ENCODE data around the gene KIAA0232.
"Not testable (repeated sequence)": the region's sequence is repeated elsewhere in the genome, so short reads cannot be mapped to it uniquely, and the experiment has no call there.

The KIAA0232 gene

DNA sequence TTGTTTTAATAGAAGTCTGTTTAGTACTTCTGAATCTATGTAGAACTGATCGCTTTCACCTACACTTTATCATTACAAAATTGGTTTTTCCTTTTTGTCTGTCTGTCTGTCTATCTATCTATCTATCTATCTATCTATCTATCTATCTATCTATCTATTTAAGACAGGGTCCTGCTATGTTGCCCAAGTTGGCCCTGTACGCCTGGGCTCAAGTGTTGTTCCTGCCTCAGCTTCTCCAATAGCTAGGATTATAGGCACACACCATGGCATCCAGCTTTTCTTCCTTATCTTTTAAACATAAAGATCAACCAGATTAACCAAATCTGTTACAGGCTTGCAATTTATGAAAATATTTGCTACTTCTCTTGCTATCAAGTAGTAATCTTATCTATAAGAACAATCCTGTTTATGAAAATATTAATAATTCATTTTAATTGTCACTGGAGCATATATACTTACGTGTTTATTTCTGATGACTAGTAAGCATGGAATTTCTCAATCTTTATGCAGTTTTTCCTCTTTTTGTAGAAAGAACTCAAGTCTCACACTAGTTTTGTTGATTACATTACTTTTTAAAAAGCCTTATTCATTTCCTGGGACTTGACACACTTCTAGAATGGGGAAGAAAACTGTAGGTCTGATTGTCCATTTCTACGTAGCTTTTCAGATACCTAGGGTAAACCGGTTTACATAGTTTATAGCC, 24.5 kb downstream of the KIAA0232 start:
- no peak for DNase-seq (ENCODE audit: extremely low read depth in 1 of 2, low read depth in 1 of 2)

DNA sequence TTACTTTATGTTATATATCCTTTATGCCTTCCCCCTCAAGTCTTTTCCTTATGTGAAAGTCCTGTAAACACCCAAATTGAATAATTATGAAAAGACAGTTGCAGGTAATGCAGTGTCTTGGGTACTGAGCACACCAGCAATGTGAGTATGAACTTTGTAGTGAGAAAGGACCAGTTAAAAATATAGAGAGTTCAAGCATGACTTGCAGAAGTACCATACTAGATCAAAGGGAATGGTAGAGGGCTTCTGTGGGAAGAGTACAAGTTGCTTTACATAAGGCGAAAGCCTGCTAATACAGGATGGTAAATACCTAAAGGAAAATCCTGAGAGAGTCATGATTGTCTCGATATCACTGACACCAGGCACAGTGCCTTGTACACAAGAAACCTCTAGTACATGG, 25.7 kb downstream of the KIAA0232 start:
- no peak for DNase-seq (ENCODE audit: extremely low read depth in 1 of 2, low read depth in 1 of 2)

DNA sequence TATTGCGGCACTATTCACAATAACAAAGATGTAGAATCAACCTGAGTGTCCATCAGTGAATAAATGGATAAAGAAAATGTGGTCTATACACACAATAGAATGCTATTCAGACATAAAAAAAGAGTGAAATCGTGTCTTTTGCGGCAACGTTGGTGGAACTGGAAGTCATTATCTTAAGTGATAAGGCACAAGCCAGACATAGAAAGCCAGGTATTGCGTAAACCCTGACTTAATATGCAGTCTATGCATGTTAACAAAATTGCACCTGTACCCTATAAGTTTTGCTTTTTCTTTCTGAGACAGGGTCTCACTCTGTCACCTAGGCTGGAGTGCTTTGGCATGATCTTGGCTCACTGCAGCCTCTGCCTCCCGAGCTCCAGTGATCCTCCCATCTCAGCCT, 28.6 kb downstream of the KIAA0232 start:
- no peak for DNase-seq (ENCODE audit: extremely low read depth in 1 of 2, low read depth in 1 of 2)

DNA sequence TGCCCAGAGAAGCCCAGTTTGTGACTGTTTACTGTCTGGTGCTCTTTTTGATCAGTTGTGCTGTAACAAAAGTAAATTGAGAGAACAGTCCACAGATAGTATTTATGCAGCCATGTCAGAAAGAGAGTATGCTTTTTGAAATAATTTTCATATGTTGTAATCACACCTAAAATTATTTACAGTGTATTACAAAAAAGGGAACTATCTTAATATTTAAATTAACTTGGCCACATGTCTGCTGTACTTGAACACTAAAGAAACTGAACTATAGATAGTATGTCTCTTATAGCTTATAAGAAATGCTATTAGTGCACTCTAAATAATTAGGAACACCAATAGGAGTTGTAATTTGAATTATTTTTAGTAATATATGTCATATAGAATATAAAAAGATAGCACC, 30.2 kb downstream of the KIAA0232 start:
- DNase-seq (ENCODE audit: extremely low read depth in 1 of 2, low read depth in 1 of 2), result no peak

- no peak for DNase-seq (ENCODE audit: extremely low read depth in 1 of 2, low read depth in 1 of 2)
These were observed 31.2 kb downstream of the KIAA0232 start for GRCh38 chr4:6813725-6814124.

- DNase-seq (ENCODE audit: extremely low read depth in 1 of 2, low read depth in 1 of 2), result no peak
These were observed 32.7 kb downstream of the KIAA0232 start for GRCh38 chr4:6815029-6815836.

- no peak for DNase-seq (ENCODE audit: extremely low read depth in 1 of 2, low read depth in 1 of 2)
These were observed 36.8 kb downstream of the KIAA0232 start for GRCh38 chr4:6819295-6819694.

GRCh38 chr4:6820695-6821094, 38.2 kb downstream of the KIAA0232 start:
- no peak for DNase-seq (ENCODE audit: extremely low read depth in 1 of 2, low read depth in 1 of 2)

GRCh38 chr4:6824071-6824470, 41.5 kb downstream of the KIAA0232 start:
- no peak for DNase-seq (ENCODE audit: extremely low read depth in 1 of 2, low read depth in 1 of 2)

DNA sequence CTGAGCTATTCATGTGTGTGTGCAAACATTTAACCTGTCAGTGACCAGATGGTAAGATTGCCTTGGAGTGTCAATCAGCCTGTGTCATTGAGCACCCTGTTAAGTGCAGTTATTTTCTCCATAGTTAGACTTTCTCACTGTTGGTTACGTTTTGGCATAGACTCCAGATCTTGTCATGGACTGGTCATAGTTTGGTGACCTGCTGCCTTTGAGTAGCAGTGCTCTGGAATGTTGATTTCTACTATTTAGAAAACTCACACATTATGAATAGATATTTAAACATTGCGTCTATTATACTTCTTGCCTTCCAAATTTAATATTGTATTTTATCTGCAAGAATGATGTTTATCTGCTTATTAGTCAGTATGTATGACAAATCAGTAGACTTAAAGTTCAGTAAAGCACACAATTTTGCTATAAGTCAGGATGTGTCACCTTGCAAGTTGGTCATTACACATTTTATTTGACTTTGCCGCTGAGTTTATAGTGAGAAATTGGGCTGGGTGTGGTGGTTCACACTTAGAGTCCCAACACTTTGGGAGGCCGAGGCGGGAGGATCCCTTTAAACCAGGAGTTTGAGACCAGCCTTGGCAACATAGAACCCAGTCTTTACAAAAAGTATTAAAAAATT, 42.4 kb downstream of the KIAA0232 start:
- no peak for DNase-seq (ENCODE audit: extremely low read depth in 1 of 2, low read depth in 1 of 2)

- no peak for DNase-seq (ENCODE audit: extremely low read depth in 1 of 2, low read depth in 1 of 2)
These were observed 42.9 kb downstream of the KIAA0232 start for GRCh38 chr4:6825403-6825802.

- DNase-seq (ENCODE audit: extremely low read depth in 1 of 2, low read depth in 1 of 2), result no peak
These were observed 44.4 kb downstream of the KIAA0232 start for GRCh38 chr4:6826781-6827508.

- DNase-seq (ENCODE audit: extremely low read depth in 1 of 2, low read depth in 1 of 2), result no peak
These were observed 46.6 kb downstream of the KIAA0232 start for GRCh38 chr4:6829086-6829485.

- DNase-seq (ENCODE audit: extremely low read depth in 1 of 2, low read depth in 1 of 2), result no peak
These were observed 52.3 kb downstream of the KIAA0232 start for GRCh38 chr4:6834867-6835266.

- DNase-seq (ENCODE audit: extremely low read depth in 1 of 2, low read depth in 1 of 2), result not testable (repeated sequence)
These were observed 53.1 kb downstream of the KIAA0232 start for GRCh38 chr4:6835616-6836015.

- DNase-seq (ENCODE audit: extremely low read depth in 1 of 2, low read depth in 1 of 2), result not testable (repeated sequence)
These were observed 54.6 kb downstream of the KIAA0232 start for GRCh38 chr4:6837106-6837505.

DNA sequence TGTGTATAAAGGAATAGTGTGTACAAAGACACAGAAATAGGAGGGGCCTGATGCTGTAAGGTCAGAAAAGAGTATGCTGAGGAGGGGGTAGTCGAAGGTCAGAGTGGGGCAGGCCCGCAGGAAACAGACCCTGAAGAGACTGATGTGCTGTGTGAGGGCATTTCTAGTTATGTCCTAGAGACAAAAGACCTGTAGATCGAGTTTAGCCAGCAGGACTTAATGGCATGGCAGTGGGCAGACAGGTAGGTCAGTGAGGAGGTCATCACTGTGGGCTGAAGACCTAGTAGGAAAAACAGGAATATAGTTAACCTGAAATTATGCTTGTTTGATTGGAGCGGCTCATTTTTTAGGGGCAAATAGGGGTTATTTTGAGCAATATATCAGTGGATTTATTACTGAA, 57.1 kb downstream of the KIAA0232 start:
- DNase-seq (ENCODE audit: extremely low read depth in 1 of 2, low read depth in 1 of 2), result no peak

DNA sequence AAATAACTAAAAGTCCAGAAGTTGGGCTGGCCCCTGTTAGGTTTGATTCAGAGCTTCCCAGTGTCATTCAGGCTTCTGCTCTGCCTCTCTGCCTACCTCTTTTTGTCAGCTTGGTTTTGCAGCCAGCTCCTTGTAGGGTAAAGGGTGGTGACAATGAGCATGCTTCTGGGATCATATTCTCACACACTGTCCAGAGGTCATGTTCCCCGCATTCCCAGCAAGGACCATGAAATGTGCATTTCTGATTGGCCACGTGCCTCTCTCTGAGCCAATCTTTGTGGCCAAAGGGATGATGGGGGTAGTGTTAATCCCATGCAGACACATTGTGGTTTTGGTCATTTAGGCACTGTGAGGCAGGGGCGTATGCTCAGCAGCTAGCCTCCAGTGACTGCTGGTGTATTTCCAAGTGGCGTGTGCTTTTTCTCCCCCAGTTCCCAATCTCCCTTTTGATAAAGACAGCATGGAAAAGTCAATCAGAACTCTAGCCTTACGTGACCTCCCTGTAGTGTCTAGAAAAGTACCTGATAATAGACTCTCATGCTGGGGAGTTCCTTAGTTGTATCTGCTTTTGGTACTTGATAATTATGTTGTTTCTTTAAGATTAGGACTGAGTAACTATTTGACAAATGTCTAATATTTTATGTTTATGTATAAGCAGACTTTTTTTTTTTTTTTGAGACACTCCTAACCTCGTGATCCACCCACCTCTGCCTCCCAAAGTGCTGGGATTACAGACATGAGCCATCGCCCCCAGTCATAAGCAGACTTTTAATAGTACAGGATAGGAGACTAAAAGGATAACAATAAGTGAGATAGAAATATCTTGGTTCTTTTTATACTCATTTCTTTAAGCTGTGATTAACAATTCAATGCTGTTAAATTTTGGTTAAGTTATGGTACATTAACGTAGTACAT, 57.8 kb downstream of the KIAA0232 start:
- DNase-seq (ENCODE audit: extremely low read depth in 1 of 2, low read depth in 1 of 2), result no peak

- DNase-seq (ENCODE audit: extremely low read depth in 1 of 2, low read depth in 1 of 2), result no peak
These were observed 62.5 kb downstream of the KIAA0232 start for GRCh38 chr4:6845027-6845426.

GRCh38 chr4:6845574-6845973, 63.0 kb downstream of the KIAA0232 start:
- no peak for DNase-seq (ENCODE audit: extremely low read depth in 1 of 2, low read depth in 1 of 2)

Data from activated CD8-positive, alpha-beta memory T cell treated with anti-CD3 and anti-CD28 coated beads for 1 hour (primary cell).